Body of pancreas (tissue), 4 donors: ENCODE results near the gene TXN2. TPM values are rescaled to one million over a fixed set of nuclear protein-coding genes. Genes with fewer than 3 reads are reported as not detected.
"Not testable (repeated sequence)": the region's sequence is repeated elsewhere in the genome, so short reads cannot be mapped to it uniquely, and the experiment has no call there.

ENCODE experiments used
- ATAC-seq: fragments of 150-250 bp; one replicate; pipeline ENCODE4 v1.9.1; 2016
- DNase-seq, 4 donors: peaks; one replicate each; pipeline ENCODE4 v3.0.0-alpha.2; 2019
- H3K27ac ChIP-seq, 4 donors: fragments of 200-600 bp; sonication (generic); 1 replicate in 3 of 4; 2 replicates in 1 of 4; pipeline versions ENCODE4 v1.5.1 to v1.6.1; 2016 to 2019; ENCODE audit warnings: mild to moderate bottlenecking in 1 of 4, mixed read lengths in 1 of 4, moderate library complexity in 1 of 4
- H3K27me3 ChIP-seq, 2 donors: fragments of 200-600 bp; sonication (generic); one replicate each; pipeline ENCODE4 v1.6.0; 2016; ENCODE audit warnings: mild to moderate bottlenecking in 1 of 2
- H3K36me3 ChIP-seq, 2 donors: fragments of 200-600 bp; sonication (generic); replicated peaks in 1 of 2; 2 replicates each; pipeline ENCODE4 v1.5.1; 2016; ENCODE audit warnings: low read depth in 2 of 2; ENCODE audit not compliant: insufficient read depth in 1 of 2
- H3K4me1 ChIP-seq: fragments of 200-600 bp; sonication (generic); one replicate; pipeline ENCODE4 v1.6.0; 2016
- H3K4me3 ChIP-seq, 2 donors: fragments of 200-600 bp; sonication (generic); 1 replicate in 1 of 2; 2 replicates in 1 of 2; pipeline ENCODE4 v1.5.1; 2016 to 2019
- H3K9me3 ChIP-seq, 3 donors: fragments of 200-600 bp; sonication (generic); 1 replicate in 2 of 3; 2 replicates in 1 of 3; pipeline ENCODE4 v1.5.1; 2016
- POLR2A ChIP-seq, 3 donors: fragments of 450-650 bp; IDR thresholded peaks; one replicate each; pipeline ENCODE4 v1.6.1; 2016; ENCODE audit warnings: antibody characterized with exemption in 3 of 3, mild to moderate bottlenecking in 2 of 3
- WGBS, 2 donors: methylation state at CpG; one replicate each; pipeline ENCODE4 v1.1.5; 2017; 5-methylcytosine and 5-hydroxymethylcytosine counted together
- intact Hi-C: fragments of 100-400 bp; cut with DNase I; formaldehyde crosslinking; loops from one replicate; pipeline ENCODE4 v1.15.1; 2023
- total RNA-seq, 2 donors: library from RNA; depleted of rRNA; stranded (reverse); fragments of >200 nt; gene quantifications; one replicate each; pipeline ENCODE4 v1.1.0, GENCODE V29; 2016
- TF ChIP-seq, protein P1 (sequence below), 7 experiments: fragments of 450-650 bp in 4 of 7; fragments of 200-600 bp in 3 of 7; sonication (generic) in 3 of 7; IDR thresholded peaks; one replicate each; pipeline ENCODE4 v1.5.1; 2016 to 2019; ENCODE audit warnings: antibody characterized with exemption in 7 of 7

Gene TXN2
- total RNA-seq, 2 donors from 2014 or later, result 27.0 to 44.5 TPM

DNA sequence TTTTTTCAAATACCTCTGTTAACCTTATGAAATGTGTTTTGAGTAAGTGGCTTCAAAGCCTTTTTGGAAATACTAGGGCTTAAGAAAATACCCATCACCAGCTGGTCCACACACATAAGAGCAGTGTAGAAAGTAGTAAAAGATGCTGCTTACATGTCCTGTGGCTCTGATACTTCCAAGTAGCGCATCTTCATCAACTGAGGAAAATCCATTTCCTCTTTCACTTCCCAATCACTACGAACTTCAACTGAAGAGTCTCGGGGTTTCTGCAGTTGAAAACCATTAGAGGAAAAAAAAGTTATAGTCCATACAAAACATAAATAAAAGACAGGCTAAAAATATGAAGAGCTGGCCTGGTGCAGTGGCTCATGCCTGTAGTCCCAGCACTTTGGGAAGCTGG, 39.0 kb upstream of the TXN2 start:
- 74 to 90% methylated on average over 3 of the region's 3 CpGs for WGBS, 2 donors
- H3K36me3 ChIP-seq, result peaks cover 27 to 92% of the 10 kb centered on the region in 2 donors
- no peaks in the 10 kb centered on the region for H3K4me1 ChIP-seq
- H3K27ac ChIP-seq, result peak overlapping the region in 1 of 4 donors; percentile 12
- H3K4me3 ChIP-seq, result no peak overlapping the region
- intact Hi-C loops, result no loop called here
- no peak for ATAC-seq
- no peaks in the 10 kb centered on the region for H3K27me3 ChIP-seq
- no peaks in the 10 kb centered on the region for H3K9me3 ChIP-seq
- DNase-seq, result no peak
- TF ChIP-seq, protein P1, sequence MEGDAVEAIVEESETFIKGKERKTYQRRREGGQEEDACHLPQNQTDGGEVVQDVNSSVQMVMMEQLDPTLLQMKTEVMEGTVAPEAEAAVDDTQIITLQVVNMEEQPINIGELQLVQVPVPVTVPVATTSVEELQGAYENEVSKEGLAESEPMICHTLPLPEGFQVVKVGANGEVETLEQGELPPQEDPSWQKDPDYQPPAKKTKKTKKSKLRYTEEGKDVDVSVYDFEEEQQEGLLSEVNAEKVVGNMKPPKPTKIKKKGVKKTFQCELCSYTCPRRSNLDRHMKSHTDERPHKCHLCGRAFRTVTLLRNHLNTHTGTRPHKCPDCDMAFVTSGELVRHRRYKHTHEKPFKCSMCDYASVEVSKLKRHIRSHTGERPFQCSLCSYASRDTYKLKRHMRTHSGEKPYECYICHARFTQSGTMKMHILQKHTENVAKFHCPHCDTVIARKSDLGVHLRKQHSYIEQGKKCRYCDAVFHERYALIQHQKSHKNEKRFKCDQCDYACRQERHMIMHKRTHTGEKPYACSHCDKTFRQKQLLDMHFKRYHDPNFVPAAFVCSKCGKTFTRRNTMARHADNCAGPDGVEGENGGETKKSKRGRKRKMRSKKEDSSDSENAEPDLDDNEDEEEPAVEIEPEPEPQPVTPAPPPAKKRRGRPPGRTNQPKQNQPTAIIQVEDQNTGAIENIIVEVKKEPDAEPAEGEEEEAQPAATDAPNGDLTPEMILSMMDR (IDR thresholded peaks at IDR 0.05), result no peak
- no peak for TF ChIP-seq POLR2A (IDR thresholded peaks at IDR 0.05)

DNA sequence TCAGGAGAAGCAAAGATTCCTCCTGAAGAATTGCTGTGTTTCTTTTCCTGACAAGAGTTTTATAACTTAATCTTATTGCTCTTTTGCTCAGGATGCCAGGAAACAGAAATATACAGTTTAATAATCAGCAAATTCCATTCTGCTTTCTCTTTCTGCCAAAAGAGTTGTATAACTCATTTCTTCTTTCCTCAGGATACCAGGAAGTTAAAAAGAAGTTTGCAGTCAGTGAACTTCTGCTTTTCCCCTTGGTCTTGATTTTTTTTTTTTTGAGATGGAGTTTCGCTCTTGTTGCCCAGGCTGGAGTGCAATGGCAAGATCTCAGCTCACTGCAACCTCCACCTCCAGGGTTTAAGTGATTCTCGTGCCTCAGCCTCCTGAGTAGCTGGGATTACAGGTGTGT, 38.5 kb upstream of the TXN2 start:
- DNase-seq, H3K27me3 ChIP-seq, intact Hi-C loops, H3K4me1 ChIP-seq, H3K4me3 ChIP-seq, ATAC-seq, H3K9me3 ChIP-seq: not testable (repeated sequence)
- peak overlapping the region in 1 of 4 donors; percentile 12 for H3K27ac ChIP-seq
- H3K36me3 ChIP-seq, result peaks cover 23 to 96% of the 10 kb centered on the region in 2 donors
- 81 to 92% methylated on average over 2 of the region's 2 CpGs for WGBS, 2 donors

DNA sequence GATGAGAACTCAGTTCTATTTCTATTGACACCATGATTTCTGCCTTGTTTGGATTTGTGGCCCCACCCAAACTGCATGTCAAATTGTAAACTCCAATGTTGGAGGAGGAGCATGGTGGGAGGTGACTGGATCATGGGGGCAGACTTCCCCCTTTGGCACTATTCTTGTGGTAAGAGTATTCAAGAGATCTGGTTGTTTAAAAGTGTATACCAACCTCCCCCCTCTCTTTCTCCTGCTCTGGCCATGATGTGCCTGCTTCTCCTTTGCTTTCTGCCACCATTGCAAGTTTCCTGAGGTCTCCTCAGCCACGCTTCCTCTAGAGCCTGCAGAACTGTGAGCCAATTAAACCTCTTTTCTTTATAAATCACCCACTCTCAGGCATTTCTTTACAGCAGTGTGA, 33.3 kb upstream of the TXN2 start:
- no peak overlapping the region for H3K4me3 ChIP-seq
- H3K36me3 ChIP-seq, result peaks cover 42 to 83% of the 10 kb centered on the region in 2 donors
- no peak for DNase-seq
- ATAC-seq, result no peak
- 93 to 94% methylated on average over 1 of the region's 1 CpG for WGBS, 2 donors
- no peak overlapping the region for H3K27ac ChIP-seq
- H3K27me3 ChIP-seq, result no peaks in the 10 kb centered on the region
- no peak for TF ChIP-seq POLR2A (IDR thresholded peaks at IDR 0.05)
- TF ChIP-seq, protein P1 (IDR thresholded peaks at IDR 0.05), result no peak
- intact Hi-C loops, result no loop called here
- H3K4me1 ChIP-seq, result no peaks in the 10 kb centered on the region
- no peaks in the 10 kb centered on the region for H3K9me3 ChIP-seq

DNA sequence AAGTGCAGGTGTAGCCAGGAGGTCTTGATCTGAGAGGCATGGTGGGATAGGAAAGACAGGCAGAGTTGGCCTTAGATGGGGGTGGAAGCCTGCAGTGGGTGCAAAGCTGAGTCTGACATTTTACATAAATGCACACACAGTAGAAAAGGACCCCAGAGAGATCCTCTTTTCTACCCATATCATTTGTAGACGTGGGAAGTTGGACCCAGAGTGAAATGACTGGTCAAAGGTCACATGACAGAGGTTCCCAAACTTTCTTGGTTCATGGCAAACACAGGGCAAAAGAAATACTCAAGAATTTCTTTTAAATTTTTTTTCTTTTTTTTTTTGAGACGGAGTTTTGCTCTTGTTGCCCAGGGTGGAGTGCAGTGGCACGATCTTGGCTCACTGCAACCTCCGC, 31.6 kb upstream of the TXN2 start:
- 77 to 86% methylated on average over 4 of the region's 4 CpGs for WGBS, 2 donors
- ATAC-seq (no peak), DNase-seq (no peak)
- no peak overlapping the region for H3K27ac ChIP-seq
- intact Hi-C loops, result no loop called here
- peaks cover 28 to 66% of the 10 kb centered on the region in 2 donors for H3K36me3 ChIP-seq
- H3K4me1 ChIP-seq, result no peaks in the 10 kb centered on the region
- TF ChIP-seq, protein P1 (IDR thresholded peaks at IDR 0.05), result no peak
- no peak for TF ChIP-seq POLR2A (IDR thresholded peaks at IDR 0.05)
- H3K9me3 ChIP-seq, result no peaks in the 10 kb centered on the region
- no peak overlapping the region for H3K4me3 ChIP-seq
- H3K27me3 ChIP-seq, result no peaks in the 10 kb centered on the region

DNA sequence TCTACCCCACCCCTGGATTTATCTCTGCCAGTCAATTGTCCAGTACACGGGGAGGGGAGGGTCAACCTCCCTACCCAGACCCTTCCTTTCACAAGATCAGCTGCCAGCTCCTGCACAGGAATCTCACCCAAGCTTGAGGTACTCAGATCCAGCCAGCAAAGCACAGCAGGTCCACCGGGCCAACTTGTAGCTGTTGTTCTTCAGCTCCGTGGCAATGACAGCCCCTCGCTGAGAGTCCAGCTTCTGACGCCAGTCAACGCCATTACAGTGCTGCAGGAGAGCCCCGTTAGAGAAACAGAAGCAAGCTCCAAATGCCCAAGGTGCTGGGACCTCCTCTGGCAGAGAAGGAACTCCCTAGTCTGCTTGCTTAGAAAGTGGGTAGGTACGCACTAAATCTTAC, 30.9 kb upstream of the TXN2 start:
- Histone ChIP-seq H3K27ac (no peak overlapping the region), H3K36me3 (peaks cover 28 to 59% of the 10 kb centered on the region in 2 donors), H3K4me3 (no peak overlapping the region), H3K9me3 (no peaks in the 10 kb centered on the region), H3K27me3 (no peaks in the 10 kb centered on the region), H3K4me1 (peaks cover 3% of the 10 kb centered on the region)
- TF ChIP-seq, protein P1 (IDR thresholded peaks at IDR 0.05), result no peak
- no peak for TF ChIP-seq POLR2A (IDR thresholded peaks at IDR 0.05)
- 90 to 97% methylated on average over 2 to 8 of the region's 8 CpGs for WGBS, 2 donors
- intact Hi-C loops, result no loop called here
- DNase-seq (no peak), ATAC-seq (no peak)
